Activated T-cell treated with anti-CD3 and anti-CD28 coated beads for 4 hours (primary cell): ENCODE data around the gene PRSS16.
"Not testable (repeated sequence)": the region's sequence is repeated elsewhere in the genome, so short reads cannot be mapped to it uniquely, and the experiment has no call there.

Experiments used
- DNase-seq: peaks from one replicate; pipeline ENCODE4 v3.0.0-alpha.2; 2020

PRSS16 gene

GRCh38 chr6:27247133-27247836 is at the start of gene PRSS16:
TSS of gene PRSS16 (plus strand) at chr6:27247701. CDS start at chr6:27247738, 37 bp downstream.
- no peak for DNase-seq

GRCh38 chr6:27205375-27206278 is 41.9 kb upstream of the PRSS16 start:
- no peak for DNase-seq

- no peak for DNase-seq
Observed at GRCh38 chr6:27206806-27207205, 40.7 kb upstream of the PRSS16 start.

GRCh38 chr6:27208042-27208441 is 39.5 kb upstream of the PRSS16 start:
- no peak for DNase-seq

- DNase-seq: no peak
Observed at GRCh38 chr6:27209196-27209595, 38.3 kb upstream of the PRSS16 start.

GRCh38 chr6:27209659-27210269 is 37.7 kb upstream of the PRSS16 start:
- no peak for DNase-seq

GRCh38 chr6:27213091-27213517 is 34.4 kb upstream of the PRSS16 start:
- not testable (repeated sequence) for DNase-seq

- no peak for DNase-seq
Observed at GRCh38 chr6:27213544-27214125, 33.9 kb upstream of the PRSS16 start.

- DNase-seq: no peak
Observed at GRCh38 chr6:27214126-27214601, 33.3 kb upstream of the PRSS16 start.

GRCh38 chr6:27216874-27217273 is 30.6 kb upstream of the PRSS16 start:
- no peak for DNase-seq

GRCh38 chr6:27222971-27223370 is 24.5 kb upstream of the PRSS16 start:
- DNase-seq: not testable (repeated sequence)

- no peak for DNase-seq
Observed at GRCh38 chr6:27224729-27225128, 22.8 kb upstream of the PRSS16 start.

- DNase-seq: no peak
Observed at GRCh38 chr6:27228963-27229477, 18.5 kb upstream of the PRSS16 start.

- DNase-seq: no peak
Observed at GRCh38 chr6:27230758-27231111, 16.8 kb upstream of the PRSS16 start.

- no peak for DNase-seq
Observed at GRCh38 chr6:27234576-27234975, 12.9 kb upstream of the PRSS16 start.

- DNase-seq: peak; percentile 6
Observed at GRCh38 chr6:27237089-27237803, 10.3 kb upstream of the PRSS16 start.

- no peak for DNase-seq
Observed at GRCh38 chr6:27238010-27238983, 9.2 kb upstream of the PRSS16 start.

- no peak for DNase-seq
Observed at GRCh38 chr6:27239258-27239657, 8.2 kb upstream of the PRSS16 start.

GRCh38 chr6:27241443-27241842 is 6.1 kb upstream of the PRSS16 start:
- no peak for DNase-seq

- no peak for DNase-seq
Observed at GRCh38 chr6:27242589-27243265, 4.8 kb upstream of the PRSS16 start.
